CD4-positive, alpha-beta T cell treated with Interleukin-1 beta for 1 hour (primary cell): ENCODE results near the gene DGKB.

Experiments
- DNase-seq, 2 donors: peaks; one replicate each; pipeline ENCODE4 v3.0.0-alpha.2; 2020 to 2022

Gene DGKB

DNA sequence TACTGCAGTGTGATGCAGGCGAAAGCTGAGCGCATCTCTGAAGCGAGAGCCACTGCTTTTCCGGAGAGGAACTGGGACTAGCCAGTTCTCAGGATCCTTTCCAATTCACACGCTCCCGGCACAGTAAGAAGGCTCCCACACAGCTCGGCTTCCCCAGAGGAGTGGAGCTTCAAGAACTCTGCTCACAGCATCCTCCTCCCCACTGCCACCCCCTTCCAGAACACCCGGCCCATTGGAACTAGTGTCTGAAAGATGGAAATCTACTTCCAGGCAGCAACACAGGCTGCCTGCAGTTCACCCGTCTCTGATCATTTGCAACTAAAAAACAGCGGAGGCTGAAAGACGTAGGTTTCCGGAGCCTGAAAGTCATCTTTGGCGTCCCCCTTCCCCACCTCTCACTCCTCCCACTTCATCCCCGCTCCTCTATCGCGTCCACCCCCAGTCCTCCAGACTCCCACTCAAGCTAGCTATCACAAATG is at the start of gene DGKB:
TSS of gene DGKB (minus strand) at position 163 of the 479 bp plus-strand sequence.
- no peak for DNase-seq

DNA sequence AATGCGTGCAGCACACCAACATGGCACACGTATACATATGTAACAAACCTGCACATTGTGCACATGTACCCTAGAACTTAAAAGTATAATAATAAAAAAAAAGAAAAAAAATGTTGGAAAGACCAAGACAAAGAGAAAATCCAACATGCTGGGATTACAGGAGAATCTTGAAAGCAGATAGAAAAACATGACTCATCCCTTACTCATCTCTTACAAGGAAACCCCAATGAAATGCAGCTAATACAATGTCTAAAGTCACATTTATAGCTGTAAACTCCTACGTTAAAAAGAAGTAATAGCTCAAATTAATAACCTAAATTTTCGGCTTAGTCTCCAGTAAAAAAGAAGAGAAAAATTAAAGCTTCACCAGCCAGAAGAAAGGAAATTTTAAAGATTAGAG is 47.5 kb upstream of the DGKB start:
- DNase-seq, result no peak

GRCh38 chr7:14938181-14938580 is 35.6 kb upstream of the DGKB start:
- no peak for DNase-seq

GRCh38 chr7:14937581-14937980 is 35.0 kb upstream of the DGKB start:
- DNase-seq, result no peak

DNA sequence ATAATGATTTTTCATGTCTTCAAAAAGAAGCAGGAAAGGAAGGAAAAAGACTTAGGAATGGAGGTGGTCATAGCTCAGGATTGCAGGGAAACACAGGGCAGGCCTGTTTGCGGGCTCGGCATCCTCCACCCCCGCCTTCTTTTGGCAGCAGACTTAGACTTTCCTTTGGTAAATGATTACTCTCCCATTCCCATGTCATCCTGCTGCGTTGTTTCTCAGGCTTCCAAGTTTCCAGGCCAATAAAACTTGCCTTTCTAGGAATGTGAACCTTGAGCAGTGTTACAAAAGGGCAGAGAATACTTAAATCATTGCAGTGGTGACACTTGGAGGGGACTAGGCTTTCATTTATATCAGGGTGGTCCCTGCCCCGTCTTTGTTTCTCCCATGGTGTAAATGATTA is 34.0 kb upstream of the DGKB start:
- DNase-seq, result no peak

GRCh38 chr7:14934839-14935238 is 32.3 kb upstream of the DGKB start:
- no peak for DNase-seq

GRCh38 chr7:14931511-14932215 is 29.1 kb upstream of the DGKB start:
- DNase-seq, result no peak

DNA sequence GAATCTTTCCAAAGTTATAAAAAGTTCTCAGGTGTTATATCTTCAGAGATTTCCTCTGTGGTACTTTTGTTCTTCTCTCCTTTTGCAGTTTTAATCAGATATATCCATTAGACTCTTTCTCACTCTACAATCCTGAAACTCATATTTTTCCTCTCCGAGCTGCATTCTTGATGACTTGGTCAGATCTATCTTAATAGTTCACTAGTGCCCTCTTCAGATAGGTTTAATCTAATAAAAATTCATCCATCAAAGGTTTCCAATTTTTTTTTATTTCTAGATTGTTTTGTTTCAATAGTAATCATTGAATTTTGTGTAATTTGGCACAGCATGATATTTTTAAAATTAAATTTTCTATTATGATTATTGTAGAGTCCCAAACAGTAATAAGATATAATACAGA is 21.8 kb upstream of the DGKB start:
- DNase-seq, result no peak

- no peak for DNase-seq
These were observed 8.5 kb upstream of the DGKB start for GRCh38 chr7:14911077-14911476.

GRCh38 chr7:14908697-14909096 is 6.1 kb upstream of the DGKB start:
- no peak for DNase-seq

DNA sequence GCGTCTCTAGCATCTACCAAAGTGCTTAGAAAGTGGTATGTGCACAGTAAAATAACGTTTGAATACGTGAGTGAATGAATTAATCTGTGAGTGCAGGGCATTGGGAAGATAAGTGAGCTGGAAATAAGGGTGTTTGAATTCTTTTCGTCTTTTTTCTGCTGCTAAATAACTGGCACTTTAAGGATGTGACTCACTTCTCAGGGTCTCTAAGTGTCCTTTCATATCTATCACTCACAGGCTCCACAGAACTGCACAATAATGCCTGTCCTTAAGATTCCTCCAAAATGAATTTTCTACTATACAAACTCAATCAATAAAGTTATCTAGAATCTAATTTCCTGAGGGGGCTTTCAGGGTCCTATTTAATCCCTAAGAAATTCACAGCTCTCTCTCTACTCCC is 3.2 kb upstream of the DGKB start:
- DNase-seq, result no peak

DNA sequence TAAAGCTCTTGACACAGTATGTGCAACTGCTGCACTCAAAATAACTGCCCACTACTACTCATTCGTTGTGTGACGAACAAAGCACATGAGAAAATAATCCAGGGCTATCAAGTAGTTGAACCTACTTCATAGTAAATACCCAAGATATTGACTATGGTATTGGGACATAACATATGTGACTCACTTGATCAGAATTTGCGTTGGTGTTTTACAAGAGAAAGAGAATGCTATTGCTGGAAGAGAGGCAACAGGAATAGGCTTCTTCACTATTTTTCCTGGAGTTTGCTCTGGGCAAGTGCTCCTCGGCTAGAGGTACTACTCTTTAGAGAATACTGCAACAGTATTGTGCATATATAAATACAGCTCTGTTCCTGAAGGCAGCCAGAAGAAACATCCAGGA is 2.5 kb downstream of the DGKB start:
- DNase-seq, result no peak

GRCh38 chr7:14899030-14899429 is 3.5 kb downstream of the DGKB start:
- DNase-seq, result no peak

DNA sequence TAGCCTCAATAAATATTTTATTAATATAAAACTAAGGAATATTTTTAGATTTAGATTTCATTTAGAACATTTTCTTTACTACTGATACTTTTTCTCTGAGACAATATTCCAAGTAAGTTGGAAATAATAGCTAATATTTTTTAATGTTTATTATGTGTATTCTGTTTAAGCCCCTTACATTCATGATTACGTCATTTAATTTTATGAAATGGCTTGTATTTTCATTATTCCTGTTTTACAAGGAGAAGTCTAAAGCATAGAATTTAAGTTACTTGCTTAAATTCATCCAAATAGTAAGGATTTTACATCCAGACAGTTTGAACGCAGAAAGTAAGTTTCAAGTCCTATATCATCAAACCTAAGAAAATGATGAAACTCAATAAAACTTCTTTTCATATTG is 6.1 kb downstream of the DGKB start:
- DNase-seq, result no peak

GRCh38 chr7:14894826-14895225 is 7.7 kb downstream of the DGKB start:
- DNase-seq, result no peak

DNA sequence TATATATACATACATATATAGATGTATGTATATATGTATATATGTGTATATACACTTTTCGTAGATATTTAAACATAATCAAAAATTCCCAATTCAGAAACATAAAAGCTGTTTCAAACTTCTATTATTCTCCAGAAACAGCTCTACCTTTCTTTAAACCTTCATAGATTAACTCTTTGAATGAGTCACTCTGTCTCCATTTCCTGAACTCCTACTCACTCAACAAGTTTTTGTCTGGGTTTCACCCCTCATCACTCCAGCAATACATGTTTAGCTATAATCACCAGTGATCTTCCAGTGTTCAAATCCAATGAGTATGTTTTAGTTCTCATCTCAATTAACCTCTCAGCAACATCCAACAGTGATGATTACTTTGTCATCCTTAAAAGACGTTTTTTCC is 9.6 kb downstream of the DGKB start:
- no peak for DNase-seq

GRCh38 chr7:14891289-14891688 is 11.3 kb downstream of the DGKB start:
- DNase-seq, result no peak

- DNase-seq, result no peak
These were observed 13.6 kb downstream of the DGKB start for GRCh38 chr7:14888962-14889361.

DNA sequence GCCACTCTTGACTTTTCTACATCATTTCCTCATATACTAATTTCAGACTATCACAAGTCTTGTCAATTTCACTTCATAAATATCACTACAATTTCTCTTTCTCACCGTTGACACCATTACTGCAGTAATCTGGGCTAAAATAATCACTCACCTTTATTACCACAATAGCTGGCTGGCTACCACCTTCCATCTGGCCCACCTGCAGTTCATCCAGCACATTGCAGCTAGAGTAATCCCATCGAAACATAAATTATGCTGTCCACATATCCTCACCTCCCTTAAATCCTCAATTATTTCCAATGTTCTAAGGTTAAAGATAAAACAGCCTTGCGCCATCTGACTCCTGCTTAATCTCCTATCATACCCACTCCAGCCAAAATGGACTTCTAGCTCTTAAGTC is 16.0 kb downstream of the DGKB start:
- DNase-seq, result no peak

GRCh38 chr7:14875941-14876587 is 26.5 kb downstream of the DGKB start:
- no peak for DNase-seq

GRCh38 chr7:14871880-14872279 is 30.7 kb downstream of the DGKB start:
- no peak for DNase-seq

DNA sequence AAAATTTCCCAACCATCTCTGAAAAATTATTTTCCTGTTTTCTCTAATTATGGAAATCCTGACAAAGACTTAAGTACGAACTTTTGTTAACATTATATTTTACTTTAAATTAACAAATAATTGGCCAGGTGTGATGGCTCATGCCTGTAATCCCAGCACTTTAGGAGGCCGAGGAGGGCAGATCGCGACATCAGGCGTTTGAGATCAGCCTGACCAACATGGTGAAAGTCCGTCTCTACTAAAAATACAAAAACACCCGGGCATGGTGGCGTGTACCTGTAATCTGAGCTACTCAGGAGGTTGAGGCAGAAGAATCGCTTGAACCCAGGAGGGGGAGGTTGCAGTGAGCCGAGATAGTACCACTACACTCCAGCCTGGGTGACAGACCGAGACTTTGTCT is 32.2 kb downstream of the DGKB start:
- DNase-seq, result no peak

DNA sequence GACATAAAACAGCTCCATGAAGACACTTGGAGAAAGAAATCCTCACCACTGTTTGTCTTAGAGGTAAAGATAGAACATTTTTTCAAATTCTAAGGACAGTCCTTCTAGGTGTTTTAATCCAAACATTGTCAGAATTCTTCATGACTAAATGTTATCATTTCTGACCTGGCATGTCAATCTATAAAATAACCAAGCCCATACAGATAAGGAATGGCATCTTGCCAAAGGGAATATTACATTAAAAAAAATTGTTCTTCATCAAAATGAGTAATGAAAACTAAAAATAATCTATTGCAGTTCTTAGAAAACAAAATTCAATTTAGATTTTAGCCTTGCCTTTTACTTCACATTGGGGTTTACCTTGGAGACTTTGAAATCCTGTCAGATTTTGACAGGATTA is 33.6 kb downstream of the DGKB start:
- DNase-seq, result no peak

- DNase-seq, result no peak
These were observed 41.1 kb downstream of the DGKB start for GRCh38 chr7:14861456-14861855.

- no peak for DNase-seq
These were observed 43.3 kb downstream of the DGKB start for GRCh38 chr7:14859267-14859666.
